DMS79 treated with DMSO at 0.1 percent for 48 hours (cell line): ENCODE measurements around the gene SLC13A2.

Experiments used
- DNase-seq: peaks from one replicate; lab custom pipeline; 2025; lab: John Stamatoyannopoulos, UW

Gene SLC13A2

GRCh38 chr17:28471531-28472342 lies 1.7 kb upstream of the SLC13A2 start:
- DNase-seq, result no peak

GRCh38 chr17:28472871-28473497 lies 460 bp upstream of the SLC13A2 start:
- no peak for DNase-seq

GRCh38 chr17:28474111-28474531 lies 677 bp downstream of the SLC13A2 start:
- DNase-seq, result no peak

GRCh38 chr17:28475151-28475900 lies 1.9 kb downstream of the SLC13A2 start:
- DNase-seq, result no peak

- DNase-seq, result no peak
Observed at GRCh38 chr17:28476076-28476865, 2.8 kb downstream of the SLC13A2 start.

GRCh38 chr17:28477928-28478327 lies 4.5 kb downstream of the SLC13A2 start:
- no peak for DNase-seq

GRCh38 chr17:28478712-28479615 lies 5.5 kb downstream of the SLC13A2 start:
- DNase-seq, result no peak

- DNase-seq, result no peak
Observed at GRCh38 chr17:28480278-28480677, 6.8 kb downstream of the SLC13A2 start.

- peak; percentile 91 for DNase-seq
Observed at GRCh38 chr17:28480799-28481571, 7.5 kb downstream of the SLC13A2 start.

GRCh38 chr17:28482551-28483199 lies 9.2 kb downstream of the SLC13A2 start:
- no peak for DNase-seq

- no peak for DNase-seq
Observed at GRCh38 chr17:28484296-28484695, 10.9 kb downstream of the SLC13A2 start.

GRCh38 chr17:28485049-28485448 lies 11.6 kb downstream of the SLC13A2 start:
- DNase-seq, result no peak

- no peak for DNase-seq
Observed at GRCh38 chr17:28487881-28488532, 14.6 kb downstream of the SLC13A2 start.

GRCh38 chr17:28488533-28489276 lies 15.3 kb downstream of the SLC13A2 start:
- no peak for DNase-seq

GRCh38 chr17:28491286-28491685 lies 17.8 kb downstream of the SLC13A2 start:
- no peak for DNase-seq

- DNase-seq, result no peak
Observed at GRCh38 chr17:28491860-28492259, 18.4 kb downstream of the SLC13A2 start.

- DNase-seq, result peak; percentile 43
Observed at GRCh38 chr17:28492352-28493310, 19.2 kb downstream of the SLC13A2 start.
